SK-N-MC (cell line): ENCODE measurements around the gene TAF4B.

Experiments
- EZH2 ChIP-seq: fragments of 200-600 bp; sonication (generic); IDR thresholded peaks from one replicate; pipeline ENCODE4 v1.6.1; 2017; ENCODE audit warnings: antibody characterized with exemption
- FOXP2 ChIP-seq: optimal IDR thresholded peaks from 2 replicates; pipeline ENCODE3; 2011; ENCODE audit warnings: mild to moderate bottlenecking, moderate library complexity; ENCODE audit not compliant: insufficient read depth; ENCODE audit errors: extremely low read length, control extremely low read depth
- POLR2AphosphoS5 ChIP-seq: IDR thresholded peaks from 2 replicates; pipeline ENCODE4 v1.6.1; 2012; ENCODE audit warnings: mild to moderate bottlenecking, low read depth, low read length, borderline replicate concordance

DNA sequence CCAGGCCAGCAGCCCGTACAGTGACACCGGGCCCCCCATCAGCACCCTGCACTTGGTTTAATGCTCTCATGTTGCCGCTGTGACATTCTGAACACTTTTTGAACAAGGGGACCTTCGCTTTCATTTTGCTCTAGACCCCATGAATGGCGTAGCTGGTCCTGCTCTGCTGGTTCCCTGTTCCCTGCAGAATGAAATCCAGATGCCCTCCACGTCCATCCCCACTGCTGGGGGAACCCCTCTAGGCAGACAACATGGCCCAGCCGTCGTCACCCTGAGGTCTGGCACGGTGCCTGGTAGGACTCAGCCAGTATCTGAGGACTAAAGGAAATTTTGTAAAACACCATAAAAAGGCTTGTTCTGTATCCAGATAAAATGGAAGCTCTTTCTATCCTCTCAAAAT, 193.5 kb downstream of the TAF4B start:
- TF ChIP-seq POLR2AphosphoS5: no peak
- no peak for TF ChIP-seq EZH2
- no peak for TF ChIP-seq FOXP2
